Gastrocnemius medialis (tissue), 4 donors: Measurements from ENCODE around the gene PALD1.

Experiments
- POLR2A ChIP-seq, 2 donors: fragments of 450-650 bp; IDR thresholded peaks; one replicate each; pipeline ENCODE4 v1.6.1; 2017; ENCODE audit warnings: antibody characterized with exemption in 2 of 2, mild to moderate bottlenecking in 2 of 2, moderate library complexity in 2 of 2
- TF ChIP-seq, protein P1 (sequence below), 5 experiments: fragments of 450-650 bp in 3 of 5; fragments of 200-600 bp in 2 of 5; sonication (generic) in 2 of 5; IDR thresholded peaks in 4 of 5; conservative IDR thresholded peaks in 1 of 5; 1 replicate in 4 of 5; 2 replicates in 1 of 5; pipeline ENCODE4 v1.5.1; 2016 to 2019; ENCODE audit warnings: antibody characterized with exemption in 5 of 5, mild to moderate bottlenecking in 3 of 5, moderate library complexity in 3 of 5

- TF ChIP-seq, protein P1, sequence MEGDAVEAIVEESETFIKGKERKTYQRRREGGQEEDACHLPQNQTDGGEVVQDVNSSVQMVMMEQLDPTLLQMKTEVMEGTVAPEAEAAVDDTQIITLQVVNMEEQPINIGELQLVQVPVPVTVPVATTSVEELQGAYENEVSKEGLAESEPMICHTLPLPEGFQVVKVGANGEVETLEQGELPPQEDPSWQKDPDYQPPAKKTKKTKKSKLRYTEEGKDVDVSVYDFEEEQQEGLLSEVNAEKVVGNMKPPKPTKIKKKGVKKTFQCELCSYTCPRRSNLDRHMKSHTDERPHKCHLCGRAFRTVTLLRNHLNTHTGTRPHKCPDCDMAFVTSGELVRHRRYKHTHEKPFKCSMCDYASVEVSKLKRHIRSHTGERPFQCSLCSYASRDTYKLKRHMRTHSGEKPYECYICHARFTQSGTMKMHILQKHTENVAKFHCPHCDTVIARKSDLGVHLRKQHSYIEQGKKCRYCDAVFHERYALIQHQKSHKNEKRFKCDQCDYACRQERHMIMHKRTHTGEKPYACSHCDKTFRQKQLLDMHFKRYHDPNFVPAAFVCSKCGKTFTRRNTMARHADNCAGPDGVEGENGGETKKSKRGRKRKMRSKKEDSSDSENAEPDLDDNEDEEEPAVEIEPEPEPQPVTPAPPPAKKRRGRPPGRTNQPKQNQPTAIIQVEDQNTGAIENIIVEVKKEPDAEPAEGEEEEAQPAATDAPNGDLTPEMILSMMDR (IDR thresholded peaks at IDR 0.05 in 4 of 5, conservative IDR thresholded peaks at IDR 0.05 in 1 of 5): no peak
- TF ChIP-seq POLR2A (IDR thresholded peaks at IDR 0.05): no peak
Observed at GRCh38 chr10:70573599-70574506, 95.3 kb downstream of the PALD1 start.
